GM10266 (cell line): ENCODE results near the gene FRMD4A.
A peak's percentile ranks its signal among the peaks of the same experiment; 100 is the strongest.

Source experiments
- DNase-seq: peaks from one replicate; pipeline ENCODE4 v3.0.0; 2012; ENCODE audit errors: extremely low spot score
- TF ChIP-seq, protein P1 (sequence below): IDR thresholded peaks from 2 replicates; pipeline ENCODE4 v1.5.1; 2012; ENCODE audit warnings: mild to moderate bottlenecking, low read depth; ENCODE audit not compliant: control insufficient read depth, insufficient read depth; ENCODE audit errors: missing control alignments

Gene FRMD4A

GRCh38 chr10:14026325-14026724 is 304.4 kb downstream of the FRMD4A start:
- no peak for DNase-seq
- TF ChIP-seq, protein P1, sequence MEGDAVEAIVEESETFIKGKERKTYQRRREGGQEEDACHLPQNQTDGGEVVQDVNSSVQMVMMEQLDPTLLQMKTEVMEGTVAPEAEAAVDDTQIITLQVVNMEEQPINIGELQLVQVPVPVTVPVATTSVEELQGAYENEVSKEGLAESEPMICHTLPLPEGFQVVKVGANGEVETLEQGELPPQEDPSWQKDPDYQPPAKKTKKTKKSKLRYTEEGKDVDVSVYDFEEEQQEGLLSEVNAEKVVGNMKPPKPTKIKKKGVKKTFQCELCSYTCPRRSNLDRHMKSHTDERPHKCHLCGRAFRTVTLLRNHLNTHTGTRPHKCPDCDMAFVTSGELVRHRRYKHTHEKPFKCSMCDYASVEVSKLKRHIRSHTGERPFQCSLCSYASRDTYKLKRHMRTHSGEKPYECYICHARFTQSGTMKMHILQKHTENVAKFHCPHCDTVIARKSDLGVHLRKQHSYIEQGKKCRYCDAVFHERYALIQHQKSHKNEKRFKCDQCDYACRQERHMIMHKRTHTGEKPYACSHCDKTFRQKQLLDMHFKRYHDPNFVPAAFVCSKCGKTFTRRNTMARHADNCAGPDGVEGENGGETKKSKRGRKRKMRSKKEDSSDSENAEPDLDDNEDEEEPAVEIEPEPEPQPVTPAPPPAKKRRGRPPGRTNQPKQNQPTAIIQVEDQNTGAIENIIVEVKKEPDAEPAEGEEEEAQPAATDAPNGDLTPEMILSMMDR = no peak

DNA sequence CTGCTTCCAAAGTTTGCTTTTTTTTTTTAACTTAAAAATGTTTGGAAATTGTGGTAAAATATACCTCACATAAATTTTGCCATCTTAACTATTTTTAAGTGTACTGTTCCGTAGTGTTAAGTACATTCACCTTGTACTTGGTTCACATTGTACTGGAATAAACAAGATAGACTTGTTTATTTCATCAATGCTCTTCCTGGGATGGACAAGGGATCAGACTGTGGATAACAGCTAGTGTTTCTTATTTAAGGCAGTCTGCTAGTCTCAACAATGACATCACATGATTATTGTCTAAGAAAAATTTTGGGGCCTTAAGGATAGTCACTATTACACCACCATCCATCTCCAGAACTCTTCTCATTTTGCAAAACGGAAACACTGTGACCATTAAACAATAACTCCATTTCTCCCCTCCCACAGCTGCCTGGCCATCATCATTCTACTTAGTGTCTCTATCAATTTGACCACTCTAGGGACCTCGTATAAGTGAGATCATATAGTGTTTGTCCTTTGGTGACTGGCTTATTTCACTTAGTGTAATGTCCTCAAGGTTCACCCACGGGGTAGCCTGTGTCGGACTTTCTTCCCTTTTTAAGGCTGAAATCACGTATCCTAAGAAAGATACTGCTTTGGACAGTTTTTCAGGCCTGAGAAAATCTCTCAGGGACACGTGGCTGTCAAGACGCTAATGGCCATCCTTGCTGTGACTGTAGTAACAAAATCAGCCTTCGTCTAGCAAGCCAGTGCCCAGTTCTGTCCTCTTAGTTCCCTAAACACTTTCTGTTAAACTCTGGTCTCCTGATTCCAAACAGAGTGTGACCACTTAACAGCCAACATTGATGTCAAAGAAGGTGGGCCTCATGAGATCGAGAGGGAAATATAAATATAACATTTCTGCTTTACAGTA is 305.2 kb downstream of the FRMD4A start:
- DNase-seq = no peak
- TF ChIP-seq, protein P1 = no peak

DNA sequence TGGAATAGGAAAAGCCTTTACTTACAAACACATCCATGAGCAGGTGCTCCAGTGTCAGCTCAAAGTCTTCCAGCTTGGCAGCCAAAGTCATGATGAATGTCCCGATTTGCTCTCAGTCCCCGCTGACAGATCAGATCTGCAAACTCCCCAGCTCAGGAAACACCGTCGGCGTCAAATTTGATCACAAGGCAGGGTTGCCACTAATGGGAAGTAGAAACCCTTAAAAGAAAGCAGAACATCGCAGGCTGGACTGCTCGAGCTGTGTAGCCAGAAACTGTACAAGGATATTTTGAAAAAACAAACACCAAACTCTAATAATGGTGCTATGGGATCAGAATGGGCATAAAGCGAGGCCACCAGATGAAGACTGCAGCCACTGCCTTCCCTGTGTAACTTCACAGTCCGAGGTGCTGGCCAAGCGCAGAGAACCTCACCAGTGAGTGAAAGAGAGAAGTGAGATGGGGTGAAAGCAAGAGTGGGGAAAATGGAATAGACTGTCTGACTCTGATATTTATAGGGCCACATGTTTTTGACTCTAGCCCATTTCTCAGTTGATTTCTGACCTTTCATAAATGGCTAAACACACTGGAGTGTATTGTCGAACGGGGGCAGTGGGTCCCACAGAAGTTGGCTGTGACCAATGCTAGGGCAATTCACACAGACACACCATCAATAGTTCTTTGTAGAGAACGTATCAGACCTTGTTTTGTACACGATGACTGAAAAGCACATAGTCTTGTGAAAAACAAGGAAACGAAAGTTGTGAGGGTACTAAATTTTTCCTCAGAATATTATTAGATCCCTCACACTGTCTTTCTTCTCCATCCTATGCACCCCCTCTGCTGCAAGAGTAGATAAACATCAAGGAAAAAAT is 306.2 kb downstream of the FRMD4A start:
- TF ChIP-seq, protein P1 = no peak

GRCh38 chr10:14023673-14024328 is 306.9 kb downstream of the FRMD4A start:
- DNase-seq = no peak
- TF ChIP-seq, protein P1 = no peak

More for the DNA sequence above, 306.2 kb downstream of the FRMD4A start:
- no peak for DNase-seq

DNA sequence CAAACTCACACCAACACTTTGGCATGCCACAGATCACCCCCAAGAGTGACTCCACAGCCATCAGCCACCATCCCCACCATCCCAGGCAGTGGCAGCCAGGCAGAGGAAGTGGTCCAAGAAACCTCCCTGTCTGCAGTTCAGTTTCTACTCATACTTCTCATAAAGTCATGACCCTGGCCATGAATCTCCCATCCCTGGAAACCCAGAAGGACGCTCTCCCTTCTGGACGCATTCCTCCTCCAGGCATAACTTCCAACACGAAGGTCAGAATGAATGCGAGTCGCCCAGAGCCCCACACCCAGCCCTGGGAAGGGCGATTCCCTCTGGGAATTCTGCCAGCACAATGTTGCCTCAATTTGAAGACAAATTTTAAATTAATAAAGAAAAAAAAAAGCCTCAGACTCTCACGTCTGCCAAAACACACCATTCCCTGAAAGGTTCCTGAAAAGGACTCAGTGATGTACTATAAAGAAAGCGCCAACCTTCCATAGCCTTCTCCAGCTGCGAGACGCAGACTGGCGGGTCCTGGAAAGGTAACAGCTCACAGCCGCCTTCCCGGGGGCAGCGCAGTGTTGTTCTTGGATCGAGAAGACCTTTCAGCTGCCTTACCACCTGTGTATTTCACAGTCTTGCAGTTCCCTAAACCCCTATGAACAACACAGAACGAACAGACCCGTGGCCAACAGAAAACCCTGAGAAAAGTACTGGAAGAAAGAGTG is 307.6 kb downstream of the FRMD4A start:
- TF ChIP-seq, protein P1 = no peak
- DNase-seq = no peak

- TF ChIP-seq, protein P1 = no peak
- DNase-seq = peak; percentile 19
These were observed 308.7 kb downstream of the FRMD4A start for GRCh38 chr10:14022052-14022451.
